Measurements from ENCODE around the gene NHLRC1. TPM values are rescaled to one million over a fixed set of nuclear protein-coding genes. Genes with fewer than 3 reads are reported as not detected.

Gene NHLRC1
- total and polyA plus RNA-seq, 10 of the 15 experiments (the other 5 are each of a cell fraction or from before 2014, with no cell fraction given) = 0.04 to 0.22 (median 0.12) TPM; not detected in 2

DNA sequence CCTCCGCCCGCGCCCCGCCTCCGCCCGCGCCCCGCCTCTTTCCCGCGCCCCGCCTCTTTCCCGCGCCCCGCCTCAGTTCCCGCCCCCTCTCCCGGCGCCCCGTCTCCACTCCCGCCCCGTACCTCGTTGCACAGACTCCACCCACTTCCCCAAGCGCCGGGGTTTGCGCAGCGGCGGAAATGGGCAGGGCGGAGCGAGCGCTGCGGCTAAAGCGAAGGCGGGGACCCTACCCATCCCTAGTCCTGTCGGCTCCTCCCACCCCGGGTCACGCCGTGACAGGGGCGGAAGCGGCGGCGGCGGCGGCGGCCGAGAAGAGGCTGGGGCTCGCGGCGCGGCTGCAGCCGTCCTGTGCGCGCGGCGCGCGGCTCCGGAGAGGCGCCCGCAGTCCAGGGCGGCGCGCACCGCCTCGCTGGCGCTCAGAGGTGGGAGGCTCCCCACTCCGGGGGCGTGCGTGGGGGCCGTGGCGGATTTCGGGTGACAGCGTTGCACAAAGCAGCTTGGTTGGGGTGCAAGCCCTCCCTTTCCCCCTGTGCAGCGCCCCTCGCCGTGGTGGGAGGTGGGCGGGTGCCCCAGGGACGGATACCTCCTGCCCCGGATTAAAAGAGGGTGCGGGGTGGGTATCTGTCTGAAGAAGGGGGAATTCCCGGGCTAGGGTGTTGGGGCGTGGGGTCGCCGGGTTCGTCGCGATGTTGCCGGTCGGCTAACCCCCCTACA lies 32.8 kb upstream of the NHLRC1 start, which contains the start of gene KDM1B (continued):
- TF ChIP-seq, protein P1, sequence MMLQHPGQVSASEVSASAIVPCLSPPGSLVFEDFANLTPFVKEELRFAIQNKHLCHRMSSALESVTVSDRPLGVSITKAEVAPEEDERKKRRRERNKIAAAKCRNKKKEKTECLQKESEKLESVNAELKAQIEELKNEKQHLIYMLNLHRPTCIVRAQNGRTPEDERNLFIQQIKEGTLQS (IDR thresholded peaks at IDR 0.05; ENCODE audit: borderline replicate concordance, extremely low read depth, low read depth, low read length) = no peak
- peak; percentile 79 for TF ChIP-seq MXI1 (IDR thresholded peaks at IDR 0.05; ENCODE audit: low read depth, low read length)
- no peak for TF ChIP-seq PML (IDR thresholded peaks at IDR 0.05; ENCODE audit: low read length)
- TF ChIP-seq, protein P2, sequence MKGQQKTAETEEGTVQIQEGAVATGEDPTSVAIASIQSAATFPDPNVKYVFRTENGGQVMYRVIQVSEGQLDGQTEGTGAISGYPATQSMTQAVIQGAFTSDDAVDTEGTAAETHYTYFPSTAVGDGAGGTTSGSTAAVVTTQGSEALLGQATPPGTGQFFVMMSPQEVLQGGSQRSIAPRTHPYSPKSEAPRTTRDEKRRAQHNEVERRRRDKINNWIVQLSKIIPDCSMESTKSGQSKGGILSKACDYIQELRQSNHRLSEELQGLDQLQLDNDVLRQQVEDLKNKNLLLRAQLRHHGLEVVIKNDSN (IDR thresholded peaks at IDR 0.05; ENCODE audit: borderline replicate concordance, extremely low read length, insufficient read depth, low read depth, low read length) = no peak
- TF ChIP-seq, protein P3, sequence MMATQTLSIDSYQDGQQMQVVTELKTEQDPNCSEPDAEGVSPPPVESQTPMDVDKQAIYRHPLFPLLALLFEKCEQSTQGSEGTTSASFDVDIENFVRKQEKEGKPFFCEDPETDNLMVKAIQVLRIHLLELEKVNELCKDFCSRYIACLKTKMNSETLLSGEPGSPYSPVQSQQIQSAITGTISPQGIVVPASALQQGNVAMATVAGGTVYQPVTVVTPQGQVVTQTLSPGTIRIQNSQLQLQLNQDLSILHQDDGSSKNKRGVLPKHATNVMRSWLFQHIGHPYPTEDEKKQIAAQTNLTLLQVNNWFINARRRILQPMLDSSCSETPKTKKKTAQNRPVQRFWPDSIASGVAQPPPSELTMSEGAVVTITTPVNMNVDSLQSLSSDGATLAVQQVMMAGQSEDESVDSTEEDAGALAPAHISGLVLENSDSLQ (IDR thresholded peaks at IDR 0.05) = peak; percentile 36; the same call in 1 of the 2 replicates
- no peak for TF ChIP-seq ZBED1 (IDR thresholded peaks at IDR 0.05; ENCODE audit: borderline replicate concordance)
- TF ChIP-seq, protein P4, sequence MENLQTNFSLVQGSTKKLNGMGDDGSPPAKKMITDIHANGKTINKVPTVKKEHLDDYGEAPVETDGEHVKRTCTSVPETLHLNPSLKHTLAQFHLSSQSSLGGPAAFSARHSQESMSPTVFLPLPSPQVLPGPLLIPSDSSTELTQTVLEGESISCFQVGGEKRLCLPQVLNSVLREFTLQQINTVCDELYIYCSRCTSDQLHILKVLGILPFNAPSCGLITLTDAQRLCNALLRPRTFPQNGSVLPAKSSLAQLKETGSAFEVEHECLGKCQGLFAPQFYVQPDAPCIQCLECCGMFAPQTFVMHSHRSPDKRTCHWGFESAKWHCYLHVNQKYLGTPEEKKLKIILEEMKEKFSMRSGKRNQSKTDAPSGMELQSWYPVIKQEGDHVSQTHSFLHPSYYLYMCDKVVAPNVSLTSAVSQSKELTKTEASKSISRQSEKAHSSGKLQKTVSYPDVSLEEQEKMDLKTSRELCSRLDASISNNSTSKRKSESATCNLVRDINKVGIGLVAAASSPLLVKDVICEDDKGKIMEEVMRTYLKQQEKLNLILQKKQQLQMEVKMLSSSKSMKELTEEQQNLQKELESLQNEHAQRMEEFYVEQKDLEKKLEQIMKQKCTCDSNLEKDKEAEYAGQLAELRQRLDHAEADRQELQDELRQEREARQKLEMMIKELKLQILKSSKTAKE (IDR thresholded peaks at IDR 0.05; ENCODE audit: low read depth, poor library complexity, severe bottlenecking) = no peak
- no peak for TF ChIP-seq TCF7 (IDR thresholded peaks at IDR 0.05; ENCODE audit: borderline replicate concordance)
- TF ChIP-seq, protein P5, sequence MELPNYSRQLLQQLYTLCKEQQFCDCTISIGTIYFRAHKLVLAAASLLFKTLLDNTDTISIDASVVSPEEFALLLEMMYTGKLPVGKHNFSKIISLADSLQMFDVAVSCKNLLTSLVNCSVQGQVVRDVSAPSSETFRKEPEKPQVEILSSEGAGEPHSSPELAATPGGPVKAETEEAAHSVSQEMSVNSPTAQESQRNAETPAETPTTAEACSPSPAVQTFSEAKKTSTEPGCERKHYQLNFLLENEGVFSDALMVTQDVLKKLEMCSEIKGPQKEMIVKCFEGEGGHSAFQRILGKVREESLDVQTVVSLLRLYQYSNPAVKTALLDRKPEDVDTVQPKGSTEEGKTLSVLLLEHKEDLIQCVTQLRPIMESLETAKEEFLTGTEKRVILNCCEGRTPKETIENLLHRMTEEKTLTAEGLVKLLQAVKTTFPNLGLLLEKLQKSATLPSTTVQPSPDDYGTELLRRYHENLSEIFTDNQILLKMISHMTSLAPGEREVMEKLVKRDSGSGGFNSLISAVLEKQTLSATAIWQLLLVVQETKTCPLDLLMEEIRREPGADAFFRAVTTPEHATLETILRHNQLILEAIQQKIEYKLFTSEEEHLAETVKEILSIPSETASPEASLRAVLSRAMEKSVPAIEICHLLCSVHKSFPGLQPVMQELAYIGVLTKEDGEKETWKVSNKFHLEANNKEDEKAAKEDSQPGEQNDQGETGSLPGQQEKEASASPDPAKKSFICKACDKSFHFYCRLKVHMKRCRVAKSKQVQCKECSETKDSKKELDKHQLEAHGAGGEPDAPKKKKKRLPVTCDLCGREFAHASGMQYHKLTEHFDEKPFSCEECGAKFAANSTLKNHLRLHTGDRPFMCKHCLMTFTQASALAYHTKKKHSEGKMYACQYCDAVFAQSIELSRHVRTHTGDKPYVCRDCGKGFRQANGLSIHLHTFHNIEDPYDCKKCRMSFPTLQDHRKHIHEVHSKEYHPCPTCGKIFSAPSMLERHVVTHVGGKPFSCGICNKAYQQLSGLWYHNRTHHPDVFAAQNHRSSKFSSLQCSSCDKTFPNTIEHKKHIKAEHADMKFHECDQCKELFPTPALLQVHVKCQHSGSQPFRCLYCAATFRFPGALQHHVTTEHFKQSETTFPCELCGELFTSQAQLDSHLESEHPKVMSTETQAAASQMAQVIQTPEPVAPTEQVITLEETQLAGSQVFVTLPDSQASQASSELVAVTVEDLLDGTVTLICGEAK (IDR thresholded peaks at IDR 0.05; ENCODE audit: borderline replicate concordance) = no peak
- TF ChIP-seq, protein P6, sequence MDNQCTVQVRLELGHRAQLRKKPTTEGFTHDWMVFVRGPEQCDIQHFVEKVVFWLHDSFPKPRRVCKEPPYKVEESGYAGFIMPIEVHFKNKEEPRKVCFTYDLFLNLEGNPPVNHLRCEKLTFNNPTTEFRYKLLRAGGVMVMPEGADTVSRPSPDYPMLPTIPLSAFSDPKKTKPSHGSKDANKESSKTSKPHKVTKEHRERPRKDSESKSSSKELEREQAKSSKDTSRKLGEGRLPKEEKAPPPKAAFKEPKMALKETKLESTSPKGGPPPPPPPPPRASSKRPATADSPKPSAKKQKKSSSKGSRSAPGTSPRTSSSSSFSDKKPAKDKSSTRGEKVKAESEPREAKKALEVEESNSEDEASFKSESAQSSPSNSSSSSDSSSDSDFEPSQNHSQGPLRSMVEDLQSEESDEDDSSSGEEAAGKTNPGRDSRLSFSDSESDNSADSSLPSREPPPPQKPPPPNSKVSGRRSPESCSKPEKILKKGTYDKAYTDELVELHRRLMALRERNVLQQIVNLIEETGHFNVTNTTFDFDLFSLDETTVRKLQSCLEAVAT (IDR thresholded peaks at IDR 0.05) = no peak
- TF ChIP-seq NFXL1 (IDR thresholded peaks at IDR 0.05; ENCODE audit: borderline replicate concordance) = no peak
- peak; percentile 79 for TF ChIP-seq ZNF217 (IDR thresholded peaks at IDR 0.05)
- TF ChIP-seq, protein P7, sequence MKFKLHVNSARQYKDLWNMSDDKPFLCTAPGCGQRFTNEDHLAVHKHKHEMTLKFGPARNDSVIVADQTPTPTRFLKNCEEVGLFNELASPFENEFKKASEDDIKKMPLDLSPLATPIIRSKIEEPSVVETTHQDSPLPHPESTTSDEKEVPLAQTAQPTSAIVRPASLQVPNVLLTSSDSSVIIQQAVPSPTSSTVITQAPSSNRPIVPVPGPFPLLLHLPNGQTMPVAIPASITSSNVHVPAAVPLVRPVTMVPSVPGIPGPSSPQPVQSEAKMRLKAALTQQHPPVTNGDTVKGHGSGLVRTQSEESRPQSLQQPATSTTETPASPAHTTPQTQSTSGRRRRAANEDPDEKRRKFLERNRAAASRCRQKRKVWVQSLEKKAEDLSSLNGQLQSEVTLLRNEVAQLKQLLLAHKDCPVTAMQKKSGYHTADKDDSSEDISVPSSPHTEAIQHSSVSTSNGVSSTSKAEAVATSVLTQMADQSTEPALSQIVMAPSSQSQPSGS (IDR thresholded peaks at IDR 0.05; ENCODE audit: low read length) = no peak
- TF ChIP-seq, protein P8, sequence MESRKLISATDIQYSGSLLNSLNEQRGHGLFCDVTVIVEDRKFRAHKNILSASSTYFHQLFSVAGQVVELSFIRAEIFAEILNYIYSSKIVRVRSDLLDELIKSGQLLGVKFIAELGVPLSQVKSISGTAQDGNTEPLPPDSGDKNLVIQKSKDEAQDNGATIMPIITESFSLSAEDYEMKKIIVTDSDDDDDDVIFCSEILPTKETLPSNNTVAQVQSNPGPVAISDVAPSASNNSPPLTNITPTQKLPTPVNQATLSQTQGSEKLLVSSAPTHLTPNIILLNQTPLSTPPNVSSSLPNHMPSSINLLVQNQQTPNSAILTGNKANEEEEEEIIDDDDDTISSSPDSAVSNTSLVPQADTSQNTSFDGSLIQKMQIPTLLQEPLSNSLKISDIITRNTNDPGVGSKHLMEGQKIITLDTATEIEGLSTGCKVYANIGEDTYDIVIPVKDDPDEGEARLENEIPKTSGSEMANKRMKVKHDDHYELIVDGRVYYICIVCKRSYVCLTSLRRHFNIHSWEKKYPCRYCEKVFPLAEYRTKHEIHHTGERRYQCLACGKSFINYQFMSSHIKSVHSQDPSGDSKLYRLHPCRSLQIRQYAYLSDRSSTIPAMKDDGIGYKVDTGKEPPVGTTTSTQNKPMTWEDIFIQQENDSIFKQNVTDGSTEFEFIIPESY (IDR thresholded peaks at IDR 0.05) = no peak

Data from GM12878 (cell line).